B cell (primary cell): ENCODE data around the gene SH3RF3.

Experiments used
- CTCF ChIP-seq: fragments of 200-600 bp; IDR thresholded peaks from one replicate; pipeline ENCODE4 v1.8.0; 2022; ENCODE audit warnings: antibody characterized with exemption, mild to moderate bottlenecking
- EZH2 ChIP-seq: IDR thresholded peaks from 2 replicates; pipeline ENCODE4 v1.6.1; 2012; ENCODE audit warnings: borderline replicate concordance, low read depth, mild to moderate bottlenecking, moderate library complexity, low read length; ENCODE audit not compliant: insufficient read depth, poor library complexity, severe bottlenecking

- TF ChIP-seq CTCF (no peak), EZH2 (no peak)
These were observed 344.0 kb downstream of the SH3RF3 start for GRCh38 chr2:109472974-109473373.
